ENCODE results near the gene CFAP91.

The CFAP91 gene

GRCh38 chr3:119741657-119742590 lies 39.1 kb downstream of the CFAP91 start:
- no peaks in the 10 kb centered on the region for H3K36me3 Mint-ChIP-seq (ENCODE audit: low read depth)
- no peaks in the 10 kb centered on the region for H3K4me1 Mint-ChIP-seq (ENCODE audit: low read depth)
- H3K27me3 Mint-ChIP-seq (ENCODE audit: low read depth): peaks cover 13% of the 10 kb centered on the region

GRCh38 chr3:119743921-119744320 lies 41.1 kb downstream of the CFAP91 start:
- H3K4me1 Mint-ChIP-seq (ENCODE audit: low read depth): no peaks in the 10 kb centered on the region
- H3K4me3 Mint-ChIP-seq: no peak overlapping the region
- DNase-seq (ENCODE audit: low spot score): no peak
- no peaks in the 10 kb centered on the region for H3K9me3 Mint-ChIP-seq
- H3K27ac Mint-ChIP-seq: no peak overlapping the region
- H3K36me3 Mint-ChIP-seq (ENCODE audit: low read depth): no peaks in the 10 kb centered on the region
- H3K27me3 Mint-ChIP-seq (ENCODE audit: low read depth): peaks cover 22% of the 10 kb centered on the region

More at GRCh38 chr3:119741657-119742590, 39.1 kb downstream of the CFAP91 start:
- DNase-seq (ENCODE audit: low spot score): no peak
- Mint-ChIP-seq H3K4me3 (no peak overlapping the region), H3K27ac (no peak overlapping the region), H3K9me3 (no peaks in the 10 kb centered on the region)

- Mint-ChIP-seq H3K27me3 (ENCODE audit: low read depth) (peaks cover 24% of the 10 kb centered on the region), H3K36me3 (ENCODE audit: low read depth) (no peaks in the 10 kb centered on the region), H3K4me3 (no peak overlapping the region), H3K27ac (no peak overlapping the region), H3K4me1 (ENCODE audit: low read depth) (no peaks in the 10 kb centered on the region), H3K9me3 (no peaks in the 10 kb centered on the region)
- no peak for DNase-seq (ENCODE audit: low spot score)
Observed at GRCh38 chr3:119745942-119746341, 43.1 kb downstream of the CFAP91 start.

- peaks cover 25% of the 10 kb centered on the region for H3K27me3 Mint-ChIP-seq (ENCODE audit: low read depth)
- no peak for DNase-seq (ENCODE audit: low spot score)
- no peak overlapping the region for H3K4me3 Mint-ChIP-seq
- H3K9me3 Mint-ChIP-seq: no peaks in the 10 kb centered on the region
- H3K27ac Mint-ChIP-seq: no peak overlapping the region
- H3K4me1 Mint-ChIP-seq (ENCODE audit: low read depth): no peaks in the 10 kb centered on the region
- H3K36me3 Mint-ChIP-seq (ENCODE audit: low read depth): no peaks in the 10 kb centered on the region
Observed at GRCh38 chr3:119746423-119746822, 43.6 kb downstream of the CFAP91 start.

- no peak for DNase-seq (ENCODE audit: low spot score)
- H3K9me3 Mint-ChIP-seq: no peaks in the 10 kb centered on the region
- peaks cover 26% of the 10 kb centered on the region for H3K27me3 Mint-ChIP-seq (ENCODE audit: low read depth)
- H3K4me1 Mint-ChIP-seq (ENCODE audit: low read depth): no peaks in the 10 kb centered on the region
- H3K36me3 Mint-ChIP-seq (ENCODE audit: low read depth): no peaks in the 10 kb centered on the region
- H3K27ac Mint-ChIP-seq: no peak overlapping the region
- H3K4me3 Mint-ChIP-seq: no peak overlapping the region
Observed at GRCh38 chr3:119747357-119747756, 44.5 kb downstream of the CFAP91 start.

GRCh38 chr3:119748991-119749390 lies 46.2 kb downstream of the CFAP91 start:
- no peak overlapping the region for H3K27ac Mint-ChIP-seq
- H3K4me3 Mint-ChIP-seq: no peak overlapping the region
- H3K27me3 Mint-ChIP-seq (ENCODE audit: low read depth): peaks cover 26% of the 10 kb centered on the region
- no peaks in the 10 kb centered on the region for H3K9me3 Mint-ChIP-seq
- no peak for DNase-seq (ENCODE audit: low spot score)
- no peaks in the 10 kb centered on the region for H3K36me3 Mint-ChIP-seq (ENCODE audit: low read depth)
- H3K4me1 Mint-ChIP-seq (ENCODE audit: low read depth): no peaks in the 10 kb centered on the region

- Mint-ChIP-seq H3K4me1 (ENCODE audit: low read depth) (no peaks in the 10 kb centered on the region), H3K4me3 (no peak overlapping the region), H3K36me3 (ENCODE audit: low read depth) (no peaks in the 10 kb centered on the region), H3K27me3 (ENCODE audit: low read depth) (peaks cover 22% of the 10 kb centered on the region), H3K27ac (no peak overlapping the region), H3K9me3 (no peaks in the 10 kb centered on the region)
- DNase-seq (ENCODE audit: low spot score): no peak
Observed at GRCh38 chr3:119751423-119751822, 48.6 kb downstream of the CFAP91 start.
